IPS DF 4.7 (cell line): ENCODE measurements around the gene ITSN1.

ENCODE experiments used
- DNase-seq: peaks from one replicate; pipeline ENCODE4 v3.0.0-alpha.2; 2013; ENCODE audit warnings: low spot score; ENCODE audit errors: extremely low read depth

Gene ITSN1

GRCh38 chr21:33836408-33836807 is 194.1 kb downstream of the ITSN1 start:
- no peak for DNase-seq

GRCh38 chr21:33839167-33839716 is 196.9 kb downstream of the ITSN1 start:
- DNase-seq, result no peak

- no peak for DNase-seq
Observed at GRCh38 chr21:33839806-33840205, 197.5 kb downstream of the ITSN1 start.

- no peak for DNase-seq
Observed at GRCh38 chr21:33840771-33841170, 198.5 kb downstream of the ITSN1 start.

GRCh38 chr21:33841561-33841960 is 199.3 kb downstream of the ITSN1 start:
- DNase-seq, result no peak

- no peak for DNase-seq
Observed at GRCh38 chr21:33843216-33843615, 200.9 kb downstream of the ITSN1 start.

- DNase-seq, result no peak
Observed at GRCh38 chr21:33844104-33844889, 202.0 kb downstream of the ITSN1 start.

- DNase-seq, result no peak
Observed at GRCh38 chr21:33844890-33845205, 202.5 kb downstream of the ITSN1 start.

GRCh38 chr21:33846141-33846540 is 203.8 kb downstream of the ITSN1 start:
- DNase-seq, result no peak

- DNase-seq, result no peak
Observed at GRCh38 chr21:33847588-33848248, 205.4 kb downstream of the ITSN1 start.

- no peak for DNase-seq
Observed at GRCh38 chr21:33848249-33848953, 206.1 kb downstream of the ITSN1 start.

GRCh38 chr21:33849834-33850233 is 207.5 kb downstream of the ITSN1 start:
- DNase-seq, result no peak

GRCh38 chr21:33850401-33850800 is 208.1 kb downstream of the ITSN1 start:
- no peak for DNase-seq

GRCh38 chr21:33850985-33851384 is 208.7 kb downstream of the ITSN1 start:
- no peak for DNase-seq

GRCh38 chr21:33852485-33852884 is 210.2 kb downstream of the ITSN1 start:
- no peak for DNase-seq

- no peak for DNase-seq
Observed at GRCh38 chr21:33854604-33855003, 212.3 kb downstream of the ITSN1 start.

GRCh38 chr21:33855190-33855589 is 212.9 kb downstream of the ITSN1 start:
- no peak for DNase-seq

GRCh38 chr21:33856893-33857527 is 214.7 kb downstream of the ITSN1 start:
- no peak for DNase-seq

- DNase-seq, result no peak
Observed at GRCh38 chr21:33857846-33858666, 215.8 kb downstream of the ITSN1 start.

GRCh38 chr21:33858667-33859372 is 216.5 kb downstream of the ITSN1 start:
- no peak for DNase-seq
